T-helper 1 cell treated with Interleukin-12 subunit alpha and Interleukin-12 subunit beta and Interleukin-4 antibody, amounts not matched to agents 30 μg/mL and 1 μg/mL, for 36 hours (primary cell): ENCODE data around the gene PAPPA2.

Experiments used
- H3K27ac Mint-ChIP-seq: one replicate; pipeline ENCODE4 v1.8.0; 2021; ENCODE audit warnings: mild to moderate bottlenecking, mixed read lengths
- H3K27me3 Mint-ChIP-seq: one replicate; pipeline ENCODE4 v1.8.0; 2021; ENCODE audit warnings: low read depth, mixed read lengths
- H3K36me3 Mint-ChIP-seq: one replicate; pipeline ENCODE4 v1.8.0; 2021; ENCODE audit warnings: low read depth, mixed read lengths
- H3K4me1 Mint-ChIP-seq: one replicate; pipeline ENCODE4 v1.8.0; 2021; ENCODE audit warnings: low read depth, mixed read lengths
- H3K4me3 Mint-ChIP-seq: one replicate; pipeline ENCODE4 v1.8.0; 2021; ENCODE audit warnings: mild to moderate bottlenecking, moderate library complexity, mixed read lengths
- H3K9me3 Mint-ChIP-seq: one replicate; pipeline ENCODE4 v1.8.0; 2021; ENCODE audit warnings: mixed read lengths

Gene PAPPA2

DNA sequence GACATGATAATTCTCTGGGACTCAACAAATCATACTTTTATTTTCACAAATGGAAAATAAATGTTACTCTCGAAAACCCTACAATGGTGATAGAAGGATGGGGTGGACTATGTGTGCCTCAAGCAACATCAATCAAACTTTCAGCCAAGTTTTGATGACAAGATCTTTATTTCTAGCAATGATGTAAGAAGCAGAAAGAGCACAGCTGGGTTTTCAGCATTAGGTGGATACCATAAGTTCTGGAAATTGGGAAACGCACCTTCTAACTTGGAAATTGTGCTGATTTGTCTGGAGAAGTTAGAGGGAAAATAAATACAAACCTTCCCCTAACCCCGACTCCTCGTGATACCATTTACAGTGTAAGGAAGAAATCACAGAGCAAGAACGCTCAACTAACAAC lies 320.3 kb downstream of the PAPPA2 start:
- no peak overlapping the region for H3K27ac Mint-ChIP-seq
- H3K36me3 Mint-ChIP-seq: no peaks in the 10 kb centered on the region
- no peak overlapping the region for H3K4me3 Mint-ChIP-seq
- H3K4me1 Mint-ChIP-seq: no peaks in the 10 kb centered on the region
- no peaks in the 10 kb centered on the region for H3K9me3 Mint-ChIP-seq
- no peaks in the 10 kb centered on the region for H3K27me3 Mint-ChIP-seq

DNA sequence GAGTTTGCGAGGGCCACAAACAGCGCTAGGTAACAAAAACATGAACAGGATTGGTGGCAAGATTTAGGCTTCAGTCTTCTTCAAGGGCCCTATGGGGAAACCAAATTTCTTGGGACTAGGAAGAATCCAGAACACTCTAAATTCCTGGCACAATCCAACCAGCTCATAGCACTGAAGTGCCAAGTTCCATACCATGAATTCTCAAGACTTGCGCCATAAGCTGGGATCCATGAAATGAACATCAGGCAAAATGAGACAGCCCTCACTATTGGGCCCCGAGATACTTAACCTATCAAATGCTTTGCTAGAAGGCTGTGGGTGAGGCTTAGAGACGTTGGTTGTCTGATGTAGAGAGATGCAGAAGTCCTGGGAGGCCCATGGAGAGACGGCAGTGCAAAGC lies 322.1 kb downstream of the PAPPA2 start:
- H3K27ac Mint-ChIP-seq: no peak overlapping the region
- no peak overlapping the region for H3K4me3 Mint-ChIP-seq
- no peaks in the 10 kb centered on the region for H3K9me3 Mint-ChIP-seq
- H3K27me3 Mint-ChIP-seq: no peaks in the 10 kb centered on the region
- no peaks in the 10 kb centered on the region for H3K36me3 Mint-ChIP-seq
- no peaks in the 10 kb centered on the region for H3K4me1 Mint-ChIP-seq

DNA sequence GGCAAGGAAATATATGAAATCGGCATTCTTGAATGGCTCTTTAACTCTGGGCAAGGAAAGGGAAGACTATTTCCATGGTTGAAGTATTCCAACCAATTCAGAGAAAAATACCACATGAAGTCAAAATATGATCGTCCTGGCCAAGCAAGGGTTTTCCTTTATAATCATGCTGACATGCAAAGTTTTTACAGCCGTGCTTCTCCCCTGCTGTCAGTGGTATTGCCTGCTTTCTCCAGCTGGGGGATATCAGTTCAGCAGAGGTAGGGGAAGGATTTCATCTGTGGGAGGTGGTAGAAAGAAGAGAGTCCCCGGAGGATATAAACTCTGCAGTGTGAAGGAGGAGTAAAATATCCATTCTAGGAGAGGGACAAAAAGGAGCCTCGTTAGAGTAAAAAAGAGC lies 322.8 kb downstream of the PAPPA2 start:
- Mint-ChIP-seq H3K4me3 (no peak overlapping the region), H3K27ac (no peak overlapping the region), H3K27me3 (no peaks in the 10 kb centered on the region), H3K9me3 (no peaks in the 10 kb centered on the region), H3K36me3 (no peaks in the 10 kb centered on the region), H3K4me1 (no peaks in the 10 kb centered on the region)

DNA sequence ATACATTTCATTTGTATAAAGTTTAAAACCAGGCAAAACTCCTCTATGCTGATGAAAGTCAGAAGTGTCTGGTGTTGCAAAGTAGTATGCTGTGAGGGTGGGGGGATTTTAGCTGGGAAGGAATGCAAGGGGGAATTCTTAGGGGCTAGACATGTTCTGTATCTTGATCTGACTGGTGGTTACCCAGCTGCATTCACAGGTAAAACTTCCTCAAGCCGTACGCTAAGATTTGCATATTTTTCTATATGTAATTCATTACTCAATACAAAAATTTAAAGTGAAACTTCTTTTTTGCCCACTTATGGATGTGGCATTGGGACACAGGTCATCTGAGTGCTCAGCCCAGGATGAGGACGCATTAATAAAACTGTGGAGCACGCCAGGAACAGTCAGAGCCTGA lies 323.3 kb downstream of the PAPPA2 start:
- Mint-ChIP-seq H3K4me3 (no peak overlapping the region), H3K4me1 (no peaks in the 10 kb centered on the region), H3K36me3 (no peaks in the 10 kb centered on the region), H3K27me3 (no peaks in the 10 kb centered on the region), H3K27ac (no peak overlapping the region), H3K9me3 (no peaks in the 10 kb centered on the region)

DNA sequence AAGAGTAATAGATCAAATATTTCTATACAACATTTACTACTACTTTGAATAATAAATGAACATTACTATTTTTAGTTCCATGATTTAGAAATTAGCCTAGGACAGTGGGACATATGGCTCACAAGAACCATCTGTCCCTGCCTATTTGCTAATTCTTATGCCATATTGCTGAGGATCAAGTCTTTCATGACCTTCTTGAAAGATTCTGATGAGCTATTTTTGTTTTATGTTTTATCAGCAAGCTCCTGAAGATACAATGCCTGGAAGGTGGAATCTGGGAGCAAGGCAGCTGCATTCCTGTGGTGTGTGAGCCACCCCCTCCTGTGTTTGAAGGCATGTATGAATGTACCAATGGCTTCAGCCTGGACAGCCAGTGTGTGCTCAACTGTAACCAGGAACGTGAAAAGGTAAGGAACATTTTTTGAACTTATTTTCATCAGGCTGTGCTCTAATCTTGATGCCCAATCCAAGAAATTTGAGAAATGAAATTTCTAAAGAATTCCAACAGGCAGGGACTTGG lies 326.7 kb downstream of the PAPPA2 start:
- Mint-ChIP-seq H3K4me1 (no peaks in the 10 kb centered on the region), H3K9me3 (no peaks in the 10 kb centered on the region), H3K27ac (no peak overlapping the region), H3K27me3 (no peaks in the 10 kb centered on the region), H3K36me3 (no peaks in the 10 kb centered on the region), H3K4me3 (no peak overlapping the region)

DNA sequence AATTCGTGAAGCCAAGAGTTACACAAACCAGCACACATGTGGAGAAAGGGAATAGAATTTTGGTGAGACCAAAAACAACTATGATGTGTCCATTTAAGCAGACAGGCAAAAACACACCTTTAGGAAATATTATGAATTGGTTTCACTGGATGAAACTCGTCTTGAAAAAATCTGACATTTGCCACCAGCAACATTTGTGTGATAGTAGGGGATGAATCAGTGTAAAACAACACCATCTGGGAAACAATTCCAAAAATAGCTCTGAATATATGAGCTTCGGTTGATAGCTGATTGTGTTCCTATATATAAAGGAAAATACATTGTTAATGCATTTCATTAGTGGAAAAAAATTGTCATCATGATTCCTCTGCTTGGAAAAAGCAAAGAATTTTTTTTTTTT lies 327.8 kb downstream of the PAPPA2 start:
- Mint-ChIP-seq H3K9me3 (no peaks in the 10 kb centered on the region), H3K36me3 (no peaks in the 10 kb centered on the region), H3K27ac (no peak overlapping the region), H3K4me1 (no peaks in the 10 kb centered on the region), H3K4me3 (no peak overlapping the region), H3K27me3 (no peaks in the 10 kb centered on the region)

DNA sequence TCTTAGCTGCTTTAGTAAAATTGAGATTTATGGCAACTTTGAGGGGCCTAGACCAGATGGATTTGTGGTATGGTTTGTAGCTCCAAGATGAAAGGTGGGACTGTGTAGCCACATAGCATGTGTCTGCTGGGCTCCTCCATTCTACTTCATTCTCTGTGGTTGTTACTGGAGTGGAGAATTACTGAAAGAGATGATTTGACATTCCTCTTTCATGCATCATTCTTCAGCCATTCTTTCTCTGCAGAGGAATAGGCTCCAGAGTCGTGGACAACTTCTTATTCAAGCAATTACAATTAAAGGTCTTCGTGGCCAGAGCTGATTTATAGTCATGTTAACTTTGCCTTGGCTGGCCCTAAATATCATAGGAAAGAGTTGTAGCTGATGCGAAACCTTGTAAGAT lies 328.9 kb downstream of the PAPPA2 start:
- H3K27ac Mint-ChIP-seq: no peak overlapping the region
- H3K4me1 Mint-ChIP-seq: no peaks in the 10 kb centered on the region
- H3K4me3 Mint-ChIP-seq: no peak overlapping the region
- H3K36me3 Mint-ChIP-seq: no peaks in the 10 kb centered on the region
- no peaks in the 10 kb centered on the region for H3K9me3 Mint-ChIP-seq
- no peaks in the 10 kb centered on the region for H3K27me3 Mint-ChIP-seq

DNA sequence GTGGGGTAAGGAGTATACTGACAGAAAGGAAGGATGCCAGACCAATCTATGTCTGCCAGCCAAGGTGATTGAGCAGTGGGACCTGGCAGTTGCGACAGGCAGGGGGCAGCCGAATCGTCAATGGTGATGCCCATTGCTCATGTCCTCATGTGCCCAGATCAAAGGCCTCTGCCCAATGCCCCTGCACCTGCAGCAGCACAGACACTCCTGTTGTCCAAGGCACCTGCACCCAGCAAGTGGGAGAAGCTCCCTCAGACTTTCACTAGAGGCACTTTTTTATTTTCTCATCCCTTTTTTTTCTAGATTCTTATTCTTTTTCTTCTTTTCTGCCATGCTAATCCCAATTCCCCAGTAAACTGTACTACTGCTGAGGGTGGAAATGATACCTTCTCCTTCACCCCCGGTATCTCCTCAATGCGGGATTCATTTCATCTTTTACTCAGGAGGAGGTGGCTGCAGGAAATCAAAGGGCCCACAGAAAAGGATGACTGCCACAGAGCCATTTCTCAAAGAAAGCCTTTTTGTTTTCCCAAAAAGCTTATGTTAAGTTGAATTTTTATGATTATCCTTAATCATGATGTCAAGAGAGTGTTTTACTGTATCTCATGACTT lies 332.0 kb downstream of the PAPPA2 start:
- no peaks in the 10 kb centered on the region for H3K36me3 Mint-ChIP-seq
- no peaks in the 10 kb centered on the region for H3K9me3 Mint-ChIP-seq
- no peak overlapping the region for H3K27ac Mint-ChIP-seq
- no peak overlapping the region for H3K4me3 Mint-ChIP-seq
- H3K4me1 Mint-ChIP-seq: no peaks in the 10 kb centered on the region
- no peaks in the 10 kb centered on the region for H3K27me3 Mint-ChIP-seq

DNA sequence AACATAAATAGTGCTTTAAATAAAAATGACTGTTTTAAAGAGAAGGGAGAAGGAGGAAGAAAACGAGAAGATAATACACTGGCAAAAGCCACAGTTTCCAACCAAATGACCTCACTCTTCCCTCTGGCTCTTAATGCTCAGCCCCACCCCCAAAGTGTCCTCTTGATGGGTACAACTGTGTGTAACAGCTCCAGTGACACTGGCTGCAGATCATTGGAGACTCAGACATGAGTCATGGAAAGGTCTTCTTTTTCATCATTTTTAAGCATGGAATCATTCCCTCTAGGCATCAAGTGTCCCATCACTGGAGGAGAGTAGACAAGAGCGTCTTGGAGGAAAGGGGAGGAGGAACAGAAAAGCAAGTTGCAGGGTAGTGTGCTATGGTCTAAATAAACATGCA lies 333.0 kb downstream of the PAPPA2 start:
- Mint-ChIP-seq H3K27me3 (no peaks in the 10 kb centered on the region), H3K4me1 (no peaks in the 10 kb centered on the region), H3K9me3 (no peaks in the 10 kb centered on the region), H3K36me3 (no peaks in the 10 kb centered on the region), H3K27ac (no peak overlapping the region), H3K4me3 (no peak overlapping the region)

DNA sequence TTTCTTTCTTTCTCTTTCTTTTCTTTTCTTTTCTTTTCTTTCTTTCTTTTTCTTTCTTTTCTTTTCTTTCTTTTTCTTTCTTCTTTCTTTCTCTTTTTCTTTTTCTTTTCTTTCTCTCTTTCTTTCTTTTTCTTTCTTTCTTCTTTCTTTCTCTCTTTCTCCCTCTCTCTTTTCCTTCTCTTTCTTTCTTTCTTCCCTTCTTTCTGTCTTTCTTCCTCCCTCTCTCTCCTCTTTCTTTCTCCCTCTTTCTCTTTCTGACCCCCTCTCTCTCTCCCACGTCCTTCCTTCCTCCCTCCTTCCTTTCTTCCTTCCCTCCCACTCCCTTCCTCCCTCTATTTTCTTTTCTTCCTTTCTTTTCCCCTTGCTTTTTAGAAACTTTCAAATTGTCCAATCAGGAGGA lies 333.6 kb downstream of the PAPPA2 start:
- Mint-ChIP-seq H3K9me3 (no peaks in the 10 kb centered on the region), H3K4me1 (no peaks in the 10 kb centered on the region), H3K36me3 (no peaks in the 10 kb centered on the region), H3K27ac (no peak overlapping the region), H3K27me3 (no peaks in the 10 kb centered on the region), H3K4me3 (no peak overlapping the region)

DNA sequence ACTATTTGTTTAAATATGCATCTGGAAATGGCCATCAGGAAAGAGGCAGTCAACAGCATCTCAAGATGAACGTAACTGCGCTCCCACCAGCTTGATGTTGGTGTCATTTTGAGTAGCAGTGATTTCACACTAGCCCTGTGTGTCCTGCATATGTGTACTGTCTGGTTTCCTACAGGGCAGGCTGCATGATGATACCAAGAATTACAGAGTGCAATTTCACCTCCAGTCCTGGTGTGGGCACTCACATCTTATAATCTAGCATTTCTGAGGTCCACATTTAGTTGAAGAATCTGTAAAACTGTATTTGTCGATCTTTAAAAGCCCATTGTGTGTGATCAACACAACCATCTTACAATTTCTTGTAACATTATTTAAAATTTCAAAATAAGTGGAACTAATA lies 336.4 kb downstream of the PAPPA2 start:
- Mint-ChIP-seq H3K27me3 (no peaks in the 10 kb centered on the region), H3K27ac (no peak overlapping the region), H3K9me3 (no peaks in the 10 kb centered on the region), H3K4me1 (no peaks in the 10 kb centered on the region), H3K4me3 (no peak overlapping the region), H3K36me3 (no peaks in the 10 kb centered on the region)

DNA sequence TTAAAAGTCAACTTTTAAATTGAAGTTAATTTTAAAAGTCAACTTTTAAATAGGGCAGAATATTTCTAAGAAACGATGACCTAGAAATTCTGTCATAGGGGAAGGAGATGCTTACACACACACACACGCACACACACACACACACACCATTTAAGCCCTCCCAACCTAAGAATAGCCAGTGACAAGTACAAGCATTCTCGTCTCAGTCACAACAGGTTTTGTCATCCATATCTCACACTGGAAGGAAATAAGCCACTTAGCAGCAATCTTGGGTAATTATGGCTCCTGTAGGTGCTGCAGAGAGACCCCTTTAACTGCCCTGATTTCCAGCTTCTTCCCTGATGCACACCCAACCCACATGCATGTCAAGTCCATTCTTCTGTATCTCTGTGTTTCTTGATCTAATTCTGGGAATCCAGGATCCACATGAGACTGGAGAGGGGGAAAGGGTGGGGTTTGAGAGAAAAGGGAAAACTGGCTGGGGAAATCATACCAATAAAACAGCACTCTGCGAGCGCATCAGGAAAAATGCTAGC lies 338.1 kb downstream of the PAPPA2 start:
- Mint-ChIP-seq H3K4me3 (no peak overlapping the region), H3K27ac (no peak overlapping the region), H3K9me3 (no peaks in the 10 kb centered on the region), H3K36me3 (no peaks in the 10 kb centered on the region), H3K4me1 (no peaks in the 10 kb centered on the region), H3K27me3 (no peaks in the 10 kb centered on the region)

DNA sequence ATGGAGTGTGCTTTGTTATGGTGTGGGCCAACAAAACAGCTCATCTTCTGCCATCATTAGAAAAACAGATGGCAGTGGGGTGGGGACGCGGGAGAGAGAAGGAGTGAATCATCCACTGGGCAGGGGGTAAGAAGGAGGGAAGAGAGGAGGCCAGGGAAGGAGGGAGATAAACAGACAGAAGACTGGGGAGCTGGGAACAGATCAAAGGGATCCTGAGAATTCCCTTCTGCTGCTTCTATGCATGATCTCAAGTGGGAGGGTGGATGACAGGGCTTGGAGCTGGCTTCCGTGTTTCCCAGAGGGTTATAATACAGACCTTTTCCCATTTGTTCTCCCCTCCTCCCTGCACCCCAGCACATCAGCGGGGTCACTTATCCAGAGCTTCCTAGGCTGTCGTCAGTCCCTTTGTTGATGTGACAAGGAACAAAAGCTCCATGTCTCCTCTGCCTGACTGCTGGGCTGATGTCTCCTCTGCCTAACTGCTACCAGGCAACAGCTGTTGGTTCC lies 338.6 kb downstream of the PAPPA2 start:
- Mint-ChIP-seq H3K4me1 (no peaks in the 10 kb centered on the region), H3K4me3 (no peak overlapping the region), H3K27me3 (no peaks in the 10 kb centered on the region), H3K9me3 (no peaks in the 10 kb centered on the region), H3K27ac (no peak overlapping the region), H3K36me3 (no peaks in the 10 kb centered on the region)

DNA sequence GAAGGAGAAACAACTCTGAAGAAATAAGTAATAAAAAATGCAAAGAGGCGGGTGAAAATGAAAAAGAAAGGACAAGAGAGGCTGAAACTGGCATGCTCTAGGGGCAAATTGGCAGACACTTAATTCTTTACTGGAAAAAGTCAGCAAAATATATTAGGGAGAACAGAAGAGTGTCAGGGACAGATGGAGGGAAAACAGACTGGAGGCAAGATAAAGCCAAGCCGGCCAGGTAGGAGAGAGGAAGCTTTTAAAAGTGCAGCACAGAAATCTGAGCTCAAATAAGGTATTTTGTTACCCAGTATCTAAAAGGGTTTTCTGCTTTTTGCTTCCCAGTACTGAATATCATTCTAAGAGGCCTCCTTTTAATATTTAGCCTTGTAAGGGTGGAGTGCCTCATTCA lies 339.3 kb downstream of the PAPPA2 start:
- Mint-ChIP-seq H3K27ac (no peak overlapping the region), H3K27me3 (no peaks in the 10 kb centered on the region), H3K9me3 (no peaks in the 10 kb centered on the region), H3K4me1 (no peaks in the 10 kb centered on the region), H3K4me3 (no peak overlapping the region), H3K36me3 (no peaks in the 10 kb centered on the region)

DNA sequence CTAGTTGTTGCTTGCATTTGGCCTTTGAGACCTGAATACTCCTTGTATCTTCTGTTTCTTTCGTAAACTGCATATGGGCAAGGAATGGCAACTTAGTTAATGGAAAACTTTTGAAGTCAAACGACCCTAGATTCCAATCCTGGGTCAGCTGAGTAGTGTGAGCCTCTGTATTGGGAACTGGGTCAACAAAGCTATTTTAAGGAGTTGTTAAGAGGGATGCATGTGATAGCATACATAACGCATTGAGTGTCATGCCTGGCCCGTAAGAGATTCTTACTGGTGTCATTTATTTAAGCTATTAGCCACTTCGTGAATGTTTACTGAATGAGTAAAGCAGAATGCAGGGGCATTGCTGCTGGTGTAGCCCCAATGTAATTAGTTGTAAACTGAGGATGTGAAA lies 340.1 kb downstream of the PAPPA2 start:
- no peak overlapping the region for H3K27ac Mint-ChIP-seq
- H3K4me1 Mint-ChIP-seq: no peaks in the 10 kb centered on the region
- H3K27me3 Mint-ChIP-seq: no peaks in the 10 kb centered on the region
- H3K9me3 Mint-ChIP-seq: no peaks in the 10 kb centered on the region
- no peak overlapping the region for H3K4me3 Mint-ChIP-seq
- H3K36me3 Mint-ChIP-seq: no peaks in the 10 kb centered on the region

DNA sequence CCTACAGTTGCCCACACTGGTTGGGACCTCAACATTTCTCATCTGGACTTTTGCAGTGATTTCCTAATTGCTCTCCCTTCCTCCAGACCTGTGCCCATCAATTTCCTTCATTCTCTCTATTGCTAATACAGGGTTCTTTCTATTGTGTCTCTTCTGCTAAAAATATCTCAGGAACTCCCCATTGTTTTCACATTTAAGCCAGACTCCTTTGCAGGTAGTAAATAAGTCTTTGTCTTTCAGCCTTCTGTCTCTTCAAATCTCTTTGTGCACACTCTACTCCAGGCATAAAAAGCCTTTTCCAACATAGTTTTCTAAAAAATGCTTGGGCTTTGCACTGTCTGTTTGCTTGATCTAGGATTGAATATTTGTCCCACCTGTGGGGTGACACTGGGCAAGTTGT lies 340.6 kb downstream of the PAPPA2 start:
- Mint-ChIP-seq H3K27ac (no peak overlapping the region), H3K36me3 (no peaks in the 10 kb centered on the region), H3K4me3 (no peak overlapping the region), H3K27me3 (no peaks in the 10 kb centered on the region), H3K9me3 (no peaks in the 10 kb centered on the region), H3K4me1 (no peaks in the 10 kb centered on the region)
